Thoracic aorta (tissue), 2 donors: Measurements from ENCODE around the gene SLC8A1. TPM values are rescaled to one million over a fixed set of nuclear protein-coding genes. Genes with fewer than 3 reads are reported as not detected.

Experiments
- ATAC-seq: fragments of 150-250 bp; one replicate; pipeline ENCODE4 v1.8.0; 2017; ENCODE audit warnings: low read depth; ENCODE audit not compliant: insufficient number of reproducible peaks, low FRiP score
- DNase-seq: peaks from one replicate; pipeline ENCODE4 v3.0.0-alpha.2; 2020; ENCODE audit warnings: low spot score
- H3K27ac ChIP-seq, 2 donors: fragments of 200-600 bp; sonication (generic); 1 replicate in 1 of 2; 2 replicates in 1 of 2; pipeline ENCODE4 v1.5.1; 2016; ENCODE audit warnings: mild to moderate bottlenecking in 2 of 2, moderate library complexity in 2 of 2
- H3K27me3 ChIP-seq: fragments of 200-600 bp; sonication (generic); replicated peaks from 2 replicates; pipeline ENCODE4 v1.6.0; 2016; ENCODE audit warnings: mild to moderate bottlenecking; ENCODE audit not compliant: insufficient read depth
- H3K36me3 ChIP-seq: fragments of 200-600 bp; sonication (generic); one replicate; pipeline ENCODE4 v1.5.1; 2016
- H3K4me1 ChIP-seq, 2 donors: fragments of 200-600 bp; sonication (generic); 1 replicate in 1 of 2; 2 replicates in 1 of 2; pipeline versions ENCODE4 v1.5.1 to v1.6.0; 2016; ENCODE audit warnings: low read depth in 2 of 2, mild to moderate bottlenecking in 1 of 2; ENCODE audit not compliant: control insufficient read depth in 1 of 2
- H3K4me3 ChIP-seq: fragments of 200-600 bp; sonication (generic); 2 replicates; pipeline ENCODE4 v1.5.1; 2016; ENCODE audit warnings: mild to moderate bottlenecking
- H3K9me3 ChIP-seq: fragments of 200-600 bp; sonication (generic); 2 replicates; pipeline ENCODE4 v1.5.1; 2016
- total RNA-seq, 2 donors: library from RNA; depleted of rRNA; stranded (reverse); fragments of >200 nt; gene quantifications; one replicate each; pipeline versions ENCODE4 v1.1.0 to v1.2.3, GENCODE V29; 2016
- TF ChIP-seq, protein P1 (sequence below): fragments of 200-600 bp; sonication (generic); IDR thresholded peaks from one replicate; pipeline ENCODE4 v1.5.1; 2019; ENCODE audit warnings: antibody characterized with exemption

Gene SLC8A1
- total RNA-seq, 2 donors from 2014 or later: 13.7 to 31.2 TPM

DNA sequence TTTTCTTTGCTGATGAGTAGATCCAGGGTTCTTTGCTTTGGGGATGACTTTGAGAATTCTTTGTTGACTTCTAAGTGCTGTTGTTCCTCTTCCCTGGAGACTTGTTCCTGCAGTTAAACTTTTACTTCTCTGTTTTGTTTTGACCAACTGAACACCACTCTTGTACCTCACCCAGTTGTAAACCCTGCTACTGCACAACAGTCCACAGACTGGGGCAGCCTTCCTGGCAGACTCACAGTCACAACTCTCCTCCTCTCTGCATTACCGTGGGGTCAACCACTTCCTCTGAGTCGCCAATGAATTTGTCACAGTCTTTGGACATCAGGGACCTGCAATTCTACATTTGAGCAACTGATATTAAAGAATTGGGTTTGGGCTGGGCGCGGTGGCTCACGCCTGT, 3.8 kb upstream of the SLC8A1 start:
- H3K4me1 ChIP-seq: peaks cover 3 to 14% of the 10 kb centered on the region in 2 donors

DNA sequence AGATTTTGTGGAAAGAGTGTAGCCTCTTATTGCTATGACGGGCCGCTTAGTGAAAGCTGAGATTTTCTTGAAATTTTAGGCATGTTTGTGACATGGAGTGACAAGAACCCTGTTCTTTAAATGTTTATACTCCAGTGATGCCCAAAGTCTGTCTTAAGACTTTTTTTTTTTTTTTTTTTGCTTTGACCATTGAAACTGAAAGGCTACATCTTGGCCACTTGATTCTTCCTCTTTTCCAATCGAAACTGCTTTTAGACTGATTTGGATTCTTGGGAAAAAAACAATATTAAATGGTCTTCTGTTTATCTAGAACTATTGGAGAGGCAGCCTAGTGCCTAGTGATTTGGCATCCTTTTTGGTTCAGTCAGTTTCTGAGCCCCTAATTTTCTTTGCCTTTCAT, 2.4 kb upstream of the SLC8A1 start:
- no peak for ATAC-seq
- no peak overlapping the region for H3K4me3 ChIP-seq
- H3K27me3 ChIP-seq: no peaks in the 10 kb centered on the region
- no peaks in the 10 kb centered on the region for H3K36me3 ChIP-seq
- H3K9me3 ChIP-seq: no peaks in the 10 kb centered on the region
- no peak for DNase-seq
- TF ChIP-seq, protein P1, sequence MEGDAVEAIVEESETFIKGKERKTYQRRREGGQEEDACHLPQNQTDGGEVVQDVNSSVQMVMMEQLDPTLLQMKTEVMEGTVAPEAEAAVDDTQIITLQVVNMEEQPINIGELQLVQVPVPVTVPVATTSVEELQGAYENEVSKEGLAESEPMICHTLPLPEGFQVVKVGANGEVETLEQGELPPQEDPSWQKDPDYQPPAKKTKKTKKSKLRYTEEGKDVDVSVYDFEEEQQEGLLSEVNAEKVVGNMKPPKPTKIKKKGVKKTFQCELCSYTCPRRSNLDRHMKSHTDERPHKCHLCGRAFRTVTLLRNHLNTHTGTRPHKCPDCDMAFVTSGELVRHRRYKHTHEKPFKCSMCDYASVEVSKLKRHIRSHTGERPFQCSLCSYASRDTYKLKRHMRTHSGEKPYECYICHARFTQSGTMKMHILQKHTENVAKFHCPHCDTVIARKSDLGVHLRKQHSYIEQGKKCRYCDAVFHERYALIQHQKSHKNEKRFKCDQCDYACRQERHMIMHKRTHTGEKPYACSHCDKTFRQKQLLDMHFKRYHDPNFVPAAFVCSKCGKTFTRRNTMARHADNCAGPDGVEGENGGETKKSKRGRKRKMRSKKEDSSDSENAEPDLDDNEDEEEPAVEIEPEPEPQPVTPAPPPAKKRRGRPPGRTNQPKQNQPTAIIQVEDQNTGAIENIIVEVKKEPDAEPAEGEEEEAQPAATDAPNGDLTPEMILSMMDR: no peak
- H3K27ac ChIP-seq: no peak overlapping the region
- H3K4me1 ChIP-seq: peaks cover 3 to 22% of the 10 kb centered on the region in 2 donors

More for the DNA sequence above, 3.8 kb upstream of the SLC8A1 start:
- TF ChIP-seq, protein P1: no peak
- Histone ChIP-seq H3K36me3 (no peaks in the 10 kb centered on the region), H3K4me3 (no peak overlapping the region), H3K27me3 (no peaks in the 10 kb centered on the region), H3K27ac (peak overlapping the region in 1 of 2 donors; percentile 20), H3K9me3 (no peaks in the 10 kb centered on the region)
- DNase-seq: no peak
- ATAC-seq: no peak

DNA sequence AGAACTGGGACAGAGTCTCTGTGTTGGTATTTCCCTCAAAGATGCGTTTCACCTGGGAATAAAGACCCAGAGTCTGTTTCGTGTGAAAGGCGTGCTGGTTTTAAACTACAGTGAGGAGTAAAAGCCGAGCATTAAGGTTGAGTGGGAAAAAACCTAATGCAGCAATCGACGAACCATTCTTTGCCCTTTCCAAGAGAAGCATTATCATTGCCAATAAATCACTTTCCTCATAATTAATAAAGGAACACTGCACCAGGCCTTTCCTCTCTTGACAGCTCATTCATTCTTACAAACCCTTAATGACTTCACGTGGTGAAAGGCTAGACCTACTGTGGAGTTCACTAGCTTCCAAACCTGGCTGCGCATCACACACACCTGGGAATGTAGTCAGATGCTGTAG, 896 bp upstream of the SLC8A1 start:
- Histone ChIP-seq H3K4me1 (peaks cover 3 to 27% of the 10 kb centered on the region in 2 donors), H3K4me3 (peak overlapping the region; percentile 85), H3K27ac (no peak overlapping the region), H3K9me3 (no peaks in the 10 kb centered on the region), H3K36me3 (no peaks in the 10 kb centered on the region), H3K27me3 (no peaks in the 10 kb centered on the region)
- ATAC-seq: no peak
- no peak for DNase-seq
- TF ChIP-seq, protein P1: no peak

DNA sequence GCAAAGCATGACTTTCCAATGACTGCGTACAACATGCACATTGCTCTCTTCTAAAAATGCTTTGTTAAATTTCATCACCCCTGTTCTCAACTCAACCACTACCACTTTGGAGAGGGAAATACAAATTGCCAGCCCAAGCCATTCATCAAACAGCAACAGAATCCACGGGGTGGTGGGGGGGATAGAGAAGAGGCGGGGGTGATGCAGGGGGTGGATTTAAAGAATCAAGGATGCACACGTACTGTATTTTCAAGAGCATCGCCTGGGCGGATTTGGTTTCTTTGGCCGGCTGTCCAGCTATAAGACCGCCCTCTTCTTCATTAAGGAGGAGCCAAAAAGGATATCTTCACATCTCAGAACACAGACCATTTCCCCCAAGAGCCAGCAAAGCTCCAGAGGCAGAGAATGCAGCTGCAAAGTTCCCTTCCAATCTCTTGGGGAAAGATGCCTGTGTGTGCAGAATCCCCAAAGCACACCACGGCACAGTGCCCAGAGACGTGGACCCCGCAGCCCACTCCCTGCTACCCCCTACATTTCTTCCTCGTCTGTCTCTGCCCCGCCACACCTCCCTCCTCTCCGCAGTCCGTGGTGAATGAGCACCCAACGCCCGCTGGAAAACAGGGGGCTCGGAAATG, 977 bp downstream of the SLC8A1 start:
- H3K9me3 ChIP-seq: no peaks in the 10 kb centered on the region
- peak overlapping the region; percentile 85 for H3K4me3 ChIP-seq
- H3K27ac ChIP-seq: peak overlapping the region; percentile 59 to 61
- ATAC-seq (no peak), DNase-seq (no peak)
- H3K36me3 ChIP-seq: no peaks in the 10 kb centered on the region
- TF ChIP-seq, protein P1: no peak
- peaks cover 3 to 22% of the 10 kb centered on the region in 2 donors for H3K4me1 ChIP-seq
- no peaks in the 10 kb centered on the region for H3K27me3 ChIP-seq

DNA sequence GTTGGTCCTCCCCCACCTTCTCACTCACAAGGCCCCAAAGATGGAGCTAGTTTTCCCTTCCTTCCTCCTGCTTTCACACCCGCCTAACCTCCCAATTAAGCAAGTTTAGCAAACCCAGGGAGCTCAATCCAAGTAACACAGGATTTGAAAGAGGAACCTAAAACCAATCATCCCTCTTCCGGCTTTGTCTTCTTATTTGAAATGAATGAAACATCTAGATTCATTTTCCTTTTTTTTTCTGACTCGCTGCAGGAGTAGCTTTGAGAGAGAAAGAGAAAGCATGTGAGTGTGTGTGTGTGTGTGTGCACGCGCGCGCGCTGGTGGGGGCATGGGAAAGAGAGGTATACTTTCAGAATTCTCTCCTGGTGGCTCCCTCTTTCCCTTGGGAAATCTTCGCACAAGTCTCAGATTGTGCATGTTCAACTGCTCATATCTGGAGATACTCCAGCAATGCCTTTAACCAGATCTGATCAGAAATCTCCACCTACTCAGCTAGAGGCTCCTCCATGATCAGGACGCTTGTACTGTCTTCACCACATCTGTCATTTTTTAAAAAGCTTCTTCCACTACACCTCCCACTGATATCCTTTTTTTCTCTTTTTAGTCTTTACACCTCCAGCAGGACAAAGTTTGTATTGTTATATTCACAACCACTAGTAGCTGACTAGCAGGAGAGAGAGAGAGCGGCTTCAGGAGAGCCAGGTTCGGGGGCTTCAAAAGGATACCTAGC, 1.7 kb downstream of the SLC8A1 start:
- DNase-seq (no peak), ATAC-seq (no peak)
- Histone ChIP-seq H3K27me3 (no peaks in the 10 kb centered on the region), H3K4me1 (peaks cover 3 to 22% of the 10 kb centered on the region in 2 donors), H3K4me3 (peak overlapping the region; percentile 85), H3K9me3 (no peaks in the 10 kb centered on the region), H3K36me3 (no peaks in the 10 kb centered on the region), H3K27ac (peak overlapping the region; percentile 59 to 61)
- TF ChIP-seq, protein P1: no peak
